Stimulated activated CD4-positive, alpha-beta T cell treated with anti-CD3 and anti-CD28 coated beads, Interleukin-4, amount 100 ng/mL, for 24 hours (primary cell): ENCODE data around the gene ESPNL.
A peak's percentile ranks its signal among the peaks of the same experiment; 100 is the strongest.

Source experiments
- DNase-seq: peaks from one replicate; pipeline ENCODE4 v3.0.0-alpha.2; 2020

The ESPNL gene

GRCh38 chr2:238143239-238143951 is 43.3 kb downstream of the ESPNL start:
- DNase-seq = peak; percentile 10

DNA sequence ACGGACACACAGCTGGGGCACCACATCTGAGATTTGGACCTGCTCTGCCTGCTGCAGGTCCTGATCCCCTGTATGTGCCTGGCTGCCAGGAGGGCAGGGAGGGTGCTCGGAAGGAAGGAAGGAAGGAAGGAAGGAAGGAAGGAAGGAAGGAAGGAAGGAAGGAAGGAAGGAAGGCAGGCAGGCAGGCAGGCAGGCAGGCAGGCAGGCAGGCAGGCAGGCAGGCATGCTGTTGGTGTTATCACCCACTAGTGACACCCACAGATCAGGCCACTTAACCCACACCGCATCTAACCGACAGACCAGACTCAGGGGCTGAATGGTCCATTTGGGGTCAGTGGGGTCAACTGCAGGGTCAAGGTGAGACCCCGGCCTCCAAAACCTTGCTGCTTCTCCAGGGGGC is 44.1 kb downstream of the ESPNL start:
- DNase-seq = no peak

- DNase-seq = no peak
Measured at GRCh38 chr2:238145046-238145445, 44.9 kb downstream of the ESPNL start.

GRCh38 chr2:238145851-238146250 is 45.7 kb downstream of the ESPNL start:
- no peak for DNase-seq

- no peak for DNase-seq
Measured at GRCh38 chr2:238146884-238147544, 46.9 kb downstream of the ESPNL start.

DNA sequence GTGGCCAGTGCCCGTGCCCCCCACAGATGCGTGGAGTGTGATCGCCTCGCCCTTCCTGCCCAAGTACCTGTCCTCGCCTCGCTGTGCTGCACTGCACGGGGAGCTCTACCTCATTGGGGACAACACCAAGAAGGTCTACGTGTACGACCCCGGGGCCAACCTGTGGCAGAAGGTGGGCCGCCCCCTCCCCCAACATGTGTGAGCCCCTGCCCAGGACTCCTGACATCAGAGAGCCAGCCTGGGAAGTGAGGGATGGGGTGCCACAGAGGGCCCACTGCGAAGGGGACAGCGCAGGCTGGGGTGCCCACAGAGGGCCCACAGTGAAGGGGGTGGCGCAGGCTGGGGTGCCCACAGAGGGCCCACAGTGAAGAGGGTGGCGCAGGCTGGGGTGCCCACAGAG is 48.8 kb downstream of the ESPNL start:
- DNase-seq = no peak

GRCh38 chr2:238149841-238150572 is 49.9 kb downstream of the ESPNL start:
- DNase-seq = no peak

- DNase-seq = no peak
Measured at GRCh38 chr2:238150686-238151085, 50.5 kb downstream of the ESPNL start.

GRCh38 chr2:238151205-238151604 is 51.1 kb downstream of the ESPNL start:
- DNase-seq = no peak

DNA sequence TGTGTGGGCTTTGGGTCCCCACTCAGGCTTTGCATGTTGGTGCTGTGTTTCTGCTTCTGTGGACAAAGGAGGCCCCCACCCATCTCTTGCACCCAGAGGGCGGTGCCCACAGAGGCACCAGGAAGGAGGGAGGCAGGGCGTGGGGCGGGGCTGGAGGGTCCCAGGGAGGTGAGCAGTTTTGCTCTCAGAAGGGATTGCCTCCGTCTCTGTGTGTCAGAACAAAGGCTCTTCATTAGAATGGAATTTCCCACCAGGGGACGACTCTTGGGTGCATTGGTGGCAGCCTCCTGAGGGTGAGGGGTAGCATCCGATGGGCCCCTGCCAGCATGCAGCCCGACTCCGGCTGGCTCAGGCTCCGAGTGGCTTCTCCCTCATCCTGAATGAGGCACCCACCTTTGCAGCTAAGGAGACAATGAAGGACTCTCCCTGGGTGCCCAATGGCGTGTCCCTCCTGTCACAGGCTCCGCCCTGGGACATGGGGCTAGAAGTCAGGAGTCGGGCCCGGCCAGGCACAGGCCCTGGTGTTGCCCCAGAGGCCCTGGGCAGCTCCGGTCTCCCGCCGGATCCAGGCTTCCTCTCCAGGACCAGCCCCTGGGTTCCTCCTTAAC is 51.6 kb downstream of the ESPNL start:
- DNase-seq = no peak

DNA sequence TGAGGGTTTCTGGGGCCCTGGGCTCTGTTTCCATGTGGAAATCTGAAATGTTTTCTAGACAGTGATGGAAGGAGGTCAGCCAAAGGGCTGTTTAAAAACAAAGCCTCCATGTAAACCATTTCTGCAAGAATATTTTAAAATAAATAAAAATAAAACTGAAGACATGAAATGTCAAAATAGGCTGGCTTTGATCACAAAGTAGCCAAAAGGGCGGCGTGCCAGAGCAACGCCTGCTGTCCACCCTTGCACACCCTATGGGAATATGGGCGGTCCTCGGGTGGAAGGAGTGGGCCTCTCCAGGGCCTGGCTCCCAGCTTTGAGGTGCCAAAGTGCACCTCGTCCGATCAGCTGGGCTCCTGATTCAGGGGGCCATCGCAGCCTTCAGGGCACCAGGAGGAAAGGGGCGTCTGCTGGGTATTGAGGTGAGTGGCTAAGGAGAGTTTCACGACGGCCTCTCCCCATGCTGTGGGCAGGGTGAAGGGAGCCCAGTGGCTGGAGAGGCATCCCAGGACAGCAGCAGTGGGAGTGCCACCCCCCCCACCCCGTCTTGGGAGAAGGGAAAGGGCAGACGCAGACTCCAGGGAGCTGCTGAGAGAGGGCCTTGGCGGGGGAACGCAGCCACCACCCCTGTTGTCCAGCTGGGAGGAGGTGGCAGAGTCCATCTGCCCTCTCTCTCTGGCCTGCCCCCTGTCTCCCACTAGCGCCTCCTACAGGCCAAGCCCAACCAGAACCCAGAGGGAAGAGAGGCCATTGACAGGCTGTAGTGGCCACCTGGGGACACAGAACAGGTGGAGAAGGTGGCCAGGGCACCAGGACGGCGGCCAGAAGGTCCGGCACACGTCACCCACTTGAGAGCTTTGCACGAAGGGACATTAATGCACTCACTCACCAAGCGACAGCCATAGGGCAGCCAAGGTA is 52.9 kb downstream of the ESPNL start:
- DNase-seq = no peak

DNA sequence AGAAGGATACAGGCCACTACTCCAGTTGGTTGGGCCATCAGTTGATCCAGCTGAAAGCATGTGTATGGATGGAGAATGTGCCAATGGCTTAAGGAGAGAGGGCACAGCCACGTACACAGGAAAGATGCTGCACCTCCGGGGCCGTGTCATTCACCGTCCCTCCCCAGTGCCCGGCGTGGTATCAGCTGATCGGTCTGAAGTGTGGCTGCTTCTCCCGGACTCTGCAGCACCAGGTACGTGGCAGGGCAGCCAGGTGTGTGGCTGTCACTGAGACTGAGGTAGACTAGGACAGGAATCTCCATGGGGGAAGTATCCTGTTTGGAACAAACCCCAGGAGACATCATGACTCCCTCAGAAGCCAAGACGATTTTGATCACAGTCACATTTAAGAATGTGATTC is 54.4 kb downstream of the ESPNL start:
- no peak for DNase-seq

DNA sequence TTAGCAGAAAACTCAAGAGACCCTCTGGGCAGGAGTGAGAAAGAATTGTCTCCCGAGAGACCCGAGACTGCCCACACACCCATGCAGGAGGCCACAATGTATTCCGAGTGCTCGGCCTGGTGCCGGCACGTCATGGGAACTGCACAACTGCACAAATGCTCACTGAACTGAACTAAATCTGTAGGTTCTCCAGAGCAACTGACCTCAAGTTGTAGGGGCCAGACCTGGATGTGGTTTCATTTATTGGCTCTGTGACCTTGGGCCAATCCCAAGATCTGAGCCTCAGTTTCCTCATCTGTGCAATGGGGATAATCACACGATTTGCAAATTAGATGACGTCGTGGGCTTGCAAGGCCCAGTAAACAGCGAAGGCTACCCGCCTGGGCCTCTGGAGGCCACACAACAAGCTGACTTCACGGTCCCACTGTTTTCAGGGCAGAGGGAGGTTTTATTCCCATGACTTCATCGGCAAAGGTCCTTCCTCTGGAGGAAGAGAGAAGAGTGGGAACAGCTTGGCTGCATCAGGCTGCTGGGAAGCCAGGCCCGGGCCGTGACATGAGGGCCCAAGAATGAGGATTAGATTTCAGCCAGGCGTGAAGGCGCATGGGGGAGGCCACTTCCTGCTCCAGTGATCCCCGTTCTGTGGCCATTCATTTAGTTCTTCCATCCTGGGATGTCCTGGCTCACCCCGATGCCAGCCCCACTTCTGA is 55.1 kb downstream of the ESPNL start:
- no peak for DNase-seq

DNA sequence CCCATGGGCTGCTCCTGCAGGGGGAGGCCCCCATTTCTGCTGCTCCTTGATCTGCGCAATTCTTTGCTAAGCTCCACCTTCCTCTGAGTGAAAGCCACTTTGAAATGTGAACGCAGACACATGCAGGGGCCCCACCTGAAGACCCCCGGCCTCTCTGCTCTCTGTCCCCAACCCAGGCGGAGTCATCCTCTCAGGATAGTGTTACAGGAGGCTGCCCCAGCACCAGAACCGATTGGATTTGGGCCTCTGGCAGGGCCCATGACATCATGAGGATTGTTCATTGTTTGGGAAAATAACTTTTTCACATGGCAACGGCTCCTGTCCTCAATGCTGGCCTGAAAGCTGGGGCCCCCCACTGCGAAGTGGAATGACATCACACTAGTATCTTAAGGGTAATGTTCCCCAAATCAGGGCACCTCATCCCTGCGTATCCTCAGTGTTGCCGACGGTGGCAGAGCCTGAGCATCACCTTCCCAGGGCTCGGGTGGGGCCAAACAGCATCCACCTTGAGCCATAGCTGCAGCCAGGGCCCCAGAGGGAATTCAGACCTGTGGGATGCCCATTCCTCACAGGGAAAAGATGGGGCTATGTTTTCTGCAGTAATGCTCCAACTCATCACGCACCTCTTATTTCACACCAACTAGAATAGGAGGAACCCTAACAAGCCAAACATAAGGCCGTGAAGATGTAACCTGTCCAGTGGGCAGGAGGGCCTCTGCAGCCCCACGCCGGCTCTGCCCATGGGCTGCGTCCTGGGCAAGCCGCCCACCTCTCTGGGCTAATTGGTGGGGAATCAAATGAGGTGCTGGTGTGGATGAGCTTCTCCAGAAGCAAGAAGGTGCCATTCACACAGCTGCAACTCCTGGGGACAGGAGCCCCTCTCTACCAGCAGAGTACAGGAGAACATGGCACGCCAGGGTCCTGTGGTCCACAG is 55.9 kb downstream of the ESPNL start:
- no peak for DNase-seq

DNA sequence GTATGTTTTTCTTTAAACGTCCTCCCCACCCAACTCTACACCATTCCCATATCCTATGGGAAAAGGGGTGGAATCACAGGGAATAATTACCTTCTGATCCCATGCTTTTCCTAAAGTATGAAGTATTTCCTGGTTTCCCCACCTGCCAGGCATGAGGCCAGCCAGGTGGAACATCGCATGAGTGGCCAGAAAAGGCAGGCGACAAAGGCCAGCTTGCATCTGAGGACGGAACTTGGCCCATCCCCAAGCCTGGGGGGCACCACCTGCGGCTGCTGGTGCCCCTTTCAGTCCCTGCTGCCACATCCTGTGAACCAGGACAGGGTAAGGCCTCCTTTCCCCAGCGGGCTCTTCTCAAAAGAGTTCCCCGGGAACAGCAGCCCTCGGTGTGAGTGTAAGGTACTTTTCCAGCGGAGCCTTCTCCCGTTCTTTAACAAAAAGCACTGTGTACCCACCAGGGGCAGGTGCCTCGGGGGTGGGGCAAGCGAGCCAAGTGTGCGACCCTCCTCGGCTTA is 57.4 kb downstream of the ESPNL start:
- DNase-seq = no peak

- no peak for DNase-seq
Measured at GRCh38 chr2:238158018-238158508, 57.9 kb downstream of the ESPNL start.

DNA sequence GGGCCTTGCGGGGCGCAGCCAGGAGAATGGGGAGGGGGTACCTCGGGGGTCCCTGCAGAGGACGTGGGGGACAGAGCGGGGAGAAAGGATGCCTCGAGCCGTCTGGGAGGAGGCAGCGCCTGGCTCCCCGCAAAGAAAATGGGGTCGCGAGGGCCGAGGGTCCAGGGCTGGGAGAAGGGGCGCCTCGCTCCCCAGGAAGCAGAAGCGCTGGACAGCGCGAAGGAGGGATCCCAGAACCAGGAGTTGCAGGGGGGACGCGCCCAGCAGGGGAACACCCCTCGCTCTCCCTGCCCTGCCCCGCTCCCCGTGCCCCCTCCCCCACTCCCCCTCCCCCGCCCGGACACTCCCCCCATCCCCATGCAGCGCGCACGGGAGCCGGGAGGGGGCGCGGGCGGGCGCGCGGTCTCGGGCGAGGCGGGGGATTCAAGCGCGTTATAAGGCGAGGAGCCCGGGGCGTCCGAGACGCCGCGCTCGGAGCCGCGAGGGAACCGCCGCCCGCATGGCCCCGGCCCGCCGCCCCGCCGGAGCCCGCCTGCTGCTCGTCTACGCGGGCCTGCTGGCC is 58.5 kb downstream of the ESPNL start, which contains the start of gene ERFE:
ERFE (plus strand) TSS at position 462 of the 562 bp plus-strand sequence; CDS start at position 500, 38 bp downstream.
- DNase-seq = peak; percentile 45

DNA sequence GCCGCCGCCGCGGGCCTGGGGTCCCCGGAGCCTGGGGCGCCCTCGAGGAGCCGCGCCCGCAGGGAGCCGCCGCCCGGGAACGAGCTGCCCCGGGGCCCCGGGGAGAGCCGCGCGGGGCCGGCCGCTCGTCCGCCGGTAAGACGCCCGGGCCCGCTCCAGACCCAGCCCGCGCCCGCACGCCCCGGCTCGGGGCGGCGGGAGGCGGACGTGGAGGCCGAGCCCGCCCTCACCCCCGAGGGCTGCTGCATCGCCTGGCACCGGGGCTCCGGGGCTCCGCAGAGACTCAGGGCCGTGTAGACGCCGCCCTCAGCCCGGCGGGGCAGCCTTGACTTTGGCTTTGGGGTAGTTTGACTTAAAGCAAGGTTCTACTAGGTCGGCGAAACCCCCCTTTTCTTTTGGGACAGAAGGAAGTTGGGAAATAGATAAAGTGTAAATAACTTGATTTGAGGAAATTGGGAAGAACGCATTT is 59.0 kb downstream of the ESPNL start:
- no peak for DNase-seq

DNA sequence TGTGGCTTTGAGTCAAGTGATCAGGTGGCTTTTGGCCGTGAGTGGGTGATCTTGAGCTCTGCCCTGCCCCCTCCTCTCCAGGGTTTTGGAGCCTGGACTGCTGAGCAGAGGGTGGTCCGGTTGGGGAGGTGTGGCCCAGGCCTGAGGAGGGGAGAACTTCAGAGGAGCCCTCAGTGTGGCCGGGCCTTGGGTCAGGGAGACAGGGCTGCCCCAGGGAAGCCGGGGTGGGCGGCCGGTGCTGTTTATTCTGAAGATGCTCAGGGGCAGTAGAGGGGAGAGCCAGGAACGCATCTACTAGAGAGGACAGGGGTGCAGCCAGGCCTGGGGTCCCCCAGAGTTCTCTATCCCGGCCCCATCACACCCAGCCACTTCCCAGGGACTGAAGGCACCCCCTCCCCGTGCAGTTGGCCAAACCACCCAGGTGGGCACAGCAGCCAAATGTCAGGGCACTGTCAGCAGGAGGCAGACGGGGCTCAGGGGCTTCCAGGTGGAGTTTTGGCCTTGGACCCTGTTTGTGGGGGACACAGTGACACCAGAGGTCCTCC is 59.6 kb downstream of the ESPNL start:
- DNase-seq = no peak
